ENCODE results near the gene RNF166.

RNF166 gene

DNA sequence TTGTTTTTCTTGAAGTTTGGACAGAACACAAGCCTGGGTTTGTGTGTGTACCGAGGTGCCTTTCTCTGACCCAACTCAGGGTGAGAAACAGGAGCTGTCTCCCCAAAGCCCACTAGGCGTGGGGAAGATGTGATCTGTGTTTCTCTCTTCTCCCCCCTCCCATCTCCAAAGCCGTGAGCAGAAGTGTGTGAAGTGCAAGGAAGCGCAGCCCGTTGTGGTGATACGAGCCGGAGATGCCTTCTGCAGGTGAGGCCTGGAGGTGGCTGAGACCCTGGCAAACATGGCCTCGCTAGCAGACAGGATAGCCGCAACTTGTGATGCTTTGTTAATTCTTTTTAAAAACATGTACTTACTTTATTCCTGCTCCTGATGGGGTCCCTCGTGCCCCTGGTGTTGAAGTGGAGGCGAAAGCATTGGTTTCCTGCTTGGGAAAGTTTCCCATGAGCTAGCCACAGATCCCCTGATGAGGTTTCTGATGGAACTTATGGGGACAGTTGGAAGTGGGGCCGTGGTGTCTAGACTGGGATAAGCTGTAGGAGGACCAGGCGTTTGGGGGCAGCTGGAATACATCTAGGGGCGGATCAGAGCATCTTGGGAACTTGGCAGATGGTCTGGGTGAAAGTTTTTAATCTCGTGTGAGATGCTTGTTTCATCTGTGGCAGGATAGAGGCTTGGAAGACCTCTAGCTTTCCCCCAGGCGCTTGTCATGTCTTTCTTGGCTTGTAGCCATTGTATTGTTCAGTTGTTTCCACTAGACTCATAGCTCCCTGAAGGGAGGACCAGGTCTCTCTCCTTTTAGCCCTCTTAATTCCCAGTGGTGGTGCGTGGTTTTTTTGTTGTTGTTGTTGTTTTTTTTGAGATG lies 988 bp upstream of the RNF166 start:
- DNase-seq (ENCODE audit: low read depth in 2 of 2), result no peak

DNA sequence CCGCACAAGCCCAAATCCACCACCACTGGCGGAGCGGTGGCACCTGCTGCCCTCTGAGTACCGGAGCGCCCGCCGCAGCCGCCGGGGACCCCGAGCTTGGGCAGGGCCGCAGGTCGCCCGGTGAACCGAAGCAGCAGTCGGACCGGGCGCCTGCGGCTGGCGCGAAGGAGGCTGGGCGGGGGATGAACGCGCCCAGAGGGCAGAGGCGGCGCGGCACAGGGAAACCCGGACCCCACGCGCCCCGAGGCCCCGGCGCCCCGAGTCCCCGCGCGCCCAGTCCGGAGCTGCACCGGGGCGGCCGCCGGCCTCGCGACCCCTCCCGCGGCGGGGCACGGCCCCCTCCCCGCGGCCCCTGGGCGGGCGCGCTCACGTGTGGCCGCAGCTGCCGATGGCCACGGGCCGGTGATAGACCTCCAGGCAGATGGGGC lies 393 bp downstream of the RNF166 start:
- no peak for DNase-seq (ENCODE audit: low read depth in 2 of 2)

DNA sequence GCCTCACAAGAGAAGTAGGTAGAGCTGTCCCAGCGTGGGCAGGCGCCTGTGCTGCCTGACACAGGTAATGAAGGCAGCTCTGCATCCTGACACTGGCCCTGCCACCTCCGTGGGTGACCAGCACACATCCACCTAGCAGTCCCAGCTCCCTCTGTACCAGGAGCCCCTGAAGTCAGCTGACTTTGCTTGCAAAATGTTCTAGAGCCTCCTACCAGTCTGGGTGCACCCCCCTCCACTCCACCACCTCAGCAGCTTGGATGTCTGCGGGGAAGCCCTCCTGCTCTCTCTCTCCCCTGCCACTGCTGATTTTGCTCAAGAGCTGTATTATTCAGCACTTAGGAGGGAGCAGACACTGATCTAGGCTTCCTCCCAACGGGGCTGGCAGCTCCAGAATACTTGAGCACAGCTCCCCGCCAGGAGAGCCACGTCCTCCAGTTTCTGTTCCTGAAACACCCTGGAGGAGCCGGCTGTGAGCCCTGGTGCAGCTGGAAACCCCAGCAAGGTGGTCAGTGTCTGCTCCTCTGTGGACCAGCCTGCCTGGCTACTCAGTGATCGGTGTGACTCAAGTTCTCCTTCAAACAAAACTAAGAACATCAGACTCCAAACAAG lies 1.0 kb downstream of the RNF166 start:
- DNase-seq (ENCODE audit: low read depth in 2 of 2), result no peak

DNA sequence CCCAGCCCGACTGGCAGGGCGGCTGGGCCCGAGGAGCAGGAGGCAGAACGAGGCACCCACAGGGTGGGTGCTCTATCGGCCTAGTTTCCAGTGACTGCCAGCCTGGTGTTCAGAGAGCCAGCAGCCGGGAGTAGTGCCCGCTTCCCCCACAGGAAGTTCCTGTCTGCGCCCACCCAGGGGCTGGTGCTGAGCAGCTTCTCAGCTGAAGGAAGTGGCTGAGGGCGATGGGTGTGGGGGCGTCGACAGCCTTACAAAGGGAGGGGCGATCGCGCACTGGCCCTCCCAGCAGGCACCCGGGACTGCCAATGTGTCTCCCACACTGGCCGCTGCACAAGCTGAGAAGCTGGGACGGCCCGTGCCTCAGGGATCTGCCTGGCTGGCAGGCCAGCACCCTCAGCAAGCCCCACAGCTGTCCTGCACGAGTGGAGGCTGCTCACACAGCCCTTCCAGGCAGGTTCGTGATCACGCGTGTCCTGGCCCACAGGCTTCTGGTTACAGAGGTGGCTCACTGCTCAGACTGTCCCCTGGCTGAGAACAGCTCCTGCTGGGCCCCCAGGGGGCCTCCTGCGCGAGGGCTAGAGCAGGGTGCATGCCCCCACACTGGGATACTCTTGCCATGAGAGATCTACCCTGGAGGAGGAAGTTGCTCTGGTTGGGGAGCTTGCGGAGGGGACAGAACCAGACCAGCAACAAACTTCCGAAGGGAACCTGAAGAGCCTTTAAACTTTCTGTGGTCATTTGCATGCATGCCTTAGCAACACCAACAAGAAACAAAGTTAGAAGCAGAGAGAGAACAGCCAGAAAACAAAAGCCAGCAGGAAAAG lies 2.5 kb downstream of the RNF166 start:
- no peak for DNase-seq (ENCODE audit: low read depth in 2 of 2)

DNA sequence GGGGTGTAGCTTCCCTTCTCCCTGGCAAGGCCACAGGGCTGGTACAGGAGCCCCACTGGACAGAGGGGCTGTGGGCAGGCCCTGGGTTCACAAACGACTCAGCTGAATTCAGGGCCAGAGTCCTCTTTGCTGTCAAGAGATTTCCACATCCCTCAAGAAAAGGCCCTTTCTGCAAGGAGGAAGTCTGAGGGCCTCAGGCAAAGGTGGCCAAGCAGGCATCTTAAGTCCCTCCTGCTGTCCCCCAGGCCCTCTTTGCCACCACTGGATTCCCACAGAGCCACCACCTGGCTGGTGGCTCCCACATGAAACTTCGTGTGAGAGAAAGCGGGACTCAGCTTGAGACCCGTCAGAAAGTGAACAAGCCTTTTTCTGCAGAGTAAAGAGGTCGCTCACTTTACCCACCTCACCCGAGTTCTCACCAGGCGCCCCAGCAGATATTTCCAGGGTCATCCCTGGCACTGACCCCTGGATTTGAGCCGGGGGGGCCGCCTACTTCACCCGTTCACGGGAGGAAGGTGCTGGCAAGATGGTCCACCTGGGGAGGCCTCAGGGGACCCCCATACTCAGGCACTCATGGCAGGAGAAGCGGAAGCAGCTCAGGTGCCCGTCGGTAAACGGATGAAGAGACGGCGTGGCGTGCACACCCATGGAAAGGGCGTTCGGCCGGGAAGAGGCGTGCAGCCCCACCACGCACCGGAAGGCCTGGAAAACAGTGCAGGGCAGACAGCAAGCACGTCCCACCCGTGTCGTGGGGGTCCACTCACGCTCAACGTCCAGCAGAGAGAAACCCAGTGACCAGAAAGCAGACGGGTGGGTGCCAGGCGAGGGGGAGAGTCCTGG lies 3.6 kb downstream of the RNF166 start:
- no peak for DNase-seq (ENCODE audit: low read depth in 2 of 2)

DNA sequence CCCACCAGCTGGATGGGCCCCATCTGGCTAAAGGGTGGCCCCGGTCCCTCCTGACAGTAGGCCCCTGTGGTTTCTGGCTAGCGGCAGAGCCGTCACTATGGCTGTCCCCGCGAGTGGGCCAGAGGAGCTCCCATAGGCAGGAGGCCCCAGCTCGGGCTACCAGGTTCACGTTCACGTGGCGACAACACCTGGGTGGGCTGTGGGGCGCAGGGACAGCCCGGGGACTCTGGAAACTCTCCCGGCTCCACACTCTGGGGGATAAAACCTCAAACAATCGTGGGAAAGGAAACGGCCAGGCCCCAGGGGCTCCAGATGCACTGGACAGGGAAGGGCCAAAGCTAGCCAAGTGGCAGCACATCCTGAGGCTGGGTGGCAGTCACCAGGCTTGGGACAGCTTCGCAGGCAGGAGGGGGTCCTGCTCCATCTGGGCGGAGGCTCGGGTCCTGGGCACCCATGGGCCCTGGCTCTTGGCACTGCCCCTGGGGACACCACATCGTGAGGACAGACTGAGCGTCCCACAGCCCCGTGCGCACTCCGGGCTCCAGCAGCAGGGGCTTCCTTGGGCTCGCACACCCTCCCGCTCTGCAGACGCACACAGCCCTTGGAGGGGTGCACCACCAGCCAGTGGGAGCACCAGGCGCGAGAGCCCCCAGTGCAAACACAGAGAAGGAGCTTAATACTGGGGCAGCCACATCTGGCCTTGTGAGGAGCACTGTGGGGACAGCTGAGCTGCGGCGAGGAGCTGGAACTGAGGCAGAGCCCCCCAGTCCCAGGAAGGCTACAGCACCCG lies 4.4 kb downstream of the RNF166 start:
- DNase-seq (ENCODE audit: low read depth in 2 of 2), result no peak

DNA sequence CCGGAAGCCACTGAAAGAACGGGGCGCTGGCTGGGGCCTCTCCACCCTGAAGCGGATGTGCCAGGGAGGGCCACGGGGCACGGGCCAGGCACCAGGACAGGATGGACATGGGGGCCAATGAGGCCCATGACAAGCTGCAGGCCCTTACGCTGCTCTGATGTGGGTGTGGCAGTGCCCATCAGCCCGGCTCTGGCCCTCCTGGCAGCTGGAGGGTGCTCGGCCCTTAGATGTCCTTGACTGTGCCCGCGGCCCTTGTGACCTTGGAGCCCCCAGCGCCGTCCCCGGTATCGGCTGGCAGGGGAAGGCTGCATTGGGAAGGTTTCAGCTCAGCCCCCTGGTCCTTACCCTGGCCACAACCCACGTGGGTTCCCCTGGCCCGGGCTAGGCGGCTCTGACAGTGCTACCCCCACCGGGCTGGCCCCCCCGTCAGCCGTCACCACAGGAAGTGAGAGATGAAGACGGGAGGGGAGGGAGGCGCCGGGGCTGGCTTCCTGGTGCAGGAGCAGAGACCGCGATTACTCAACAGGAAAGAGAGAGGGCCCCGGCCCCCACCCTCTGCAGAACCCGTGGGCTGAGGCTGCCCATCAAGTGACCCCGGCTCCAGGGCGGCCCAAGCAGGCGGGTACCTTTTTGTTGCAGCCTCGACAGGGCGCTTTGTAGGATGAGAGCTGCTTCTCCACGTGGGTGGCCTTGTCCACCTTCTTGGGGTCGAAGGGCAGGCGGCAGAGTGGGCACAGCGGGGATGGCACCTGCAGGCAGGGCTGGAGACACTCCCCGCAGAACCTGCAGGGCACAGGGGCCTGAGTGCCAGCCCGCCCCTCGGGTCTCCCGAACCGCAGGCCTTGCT lies 5.3 kb downstream of the RNF166 start:
- DNase-seq (ENCODE audit: low read depth in 2 of 2), result peak; percentile 30 to 32

DNA sequence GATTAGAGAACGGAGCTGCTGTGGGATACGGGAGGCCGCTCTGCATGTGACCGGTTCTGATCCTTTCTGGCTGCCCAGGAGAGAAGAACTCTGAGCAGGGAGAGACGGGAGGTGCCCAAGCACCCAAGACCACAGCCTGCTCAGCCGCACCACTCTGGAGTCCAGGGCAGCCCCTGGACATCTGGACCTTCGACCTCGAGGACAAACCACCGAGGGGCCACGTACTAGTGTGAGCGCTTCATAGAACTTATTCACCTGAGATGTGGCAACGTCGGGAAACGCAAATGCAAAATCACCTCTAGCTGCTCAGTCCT lies 5.9 kb downstream of the RNF166 start:
- no peak for DNase-seq (ENCODE audit: low read depth in 2 of 2)

DNA sequence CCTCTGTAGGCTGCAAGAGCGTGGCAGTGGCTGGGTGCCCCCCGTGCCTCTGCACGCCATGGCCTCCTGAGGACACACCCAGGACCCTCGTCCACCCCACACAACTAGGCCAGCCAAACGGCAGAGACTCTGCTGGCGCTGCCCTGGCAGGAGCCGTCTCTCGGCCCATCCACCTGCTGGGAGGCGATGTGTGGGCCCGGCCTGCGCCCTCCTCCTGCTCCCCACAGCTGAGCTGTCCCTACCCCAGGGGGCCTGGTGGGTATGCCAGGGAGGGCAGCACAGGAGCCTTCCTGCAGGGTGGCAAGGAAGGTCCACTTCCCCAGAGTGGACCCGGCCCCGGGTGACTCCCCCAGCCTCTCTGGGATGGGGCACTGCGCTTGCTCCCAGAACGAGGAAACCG lies 7.0 kb downstream of the RNF166 start:
- no peak for DNase-seq (ENCODE audit: low read depth in 2 of 2)

DNA sequence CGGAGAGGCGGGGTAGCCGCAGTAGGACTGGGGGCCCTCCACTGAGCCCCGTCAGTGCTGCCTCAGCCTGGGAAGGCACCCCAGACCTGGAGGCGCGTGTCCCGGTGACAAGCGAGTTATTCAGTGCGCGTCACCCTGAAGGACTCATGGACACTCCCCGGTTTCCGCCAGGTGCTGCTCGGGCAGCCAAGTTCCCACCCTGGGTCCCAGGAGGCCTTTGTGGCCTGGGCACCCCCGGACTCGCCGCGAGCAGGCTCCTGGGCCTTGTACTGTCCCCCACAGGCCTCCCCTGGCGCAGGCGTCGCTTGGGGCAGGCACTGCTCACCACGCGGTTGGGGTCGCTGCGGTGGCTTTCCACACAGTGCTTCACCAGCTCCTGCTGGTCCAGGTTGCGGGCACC lies 7.6 kb downstream of the RNF166 start:
- DNase-seq (ENCODE audit: low read depth in 2 of 2), result no peak

DNA sequence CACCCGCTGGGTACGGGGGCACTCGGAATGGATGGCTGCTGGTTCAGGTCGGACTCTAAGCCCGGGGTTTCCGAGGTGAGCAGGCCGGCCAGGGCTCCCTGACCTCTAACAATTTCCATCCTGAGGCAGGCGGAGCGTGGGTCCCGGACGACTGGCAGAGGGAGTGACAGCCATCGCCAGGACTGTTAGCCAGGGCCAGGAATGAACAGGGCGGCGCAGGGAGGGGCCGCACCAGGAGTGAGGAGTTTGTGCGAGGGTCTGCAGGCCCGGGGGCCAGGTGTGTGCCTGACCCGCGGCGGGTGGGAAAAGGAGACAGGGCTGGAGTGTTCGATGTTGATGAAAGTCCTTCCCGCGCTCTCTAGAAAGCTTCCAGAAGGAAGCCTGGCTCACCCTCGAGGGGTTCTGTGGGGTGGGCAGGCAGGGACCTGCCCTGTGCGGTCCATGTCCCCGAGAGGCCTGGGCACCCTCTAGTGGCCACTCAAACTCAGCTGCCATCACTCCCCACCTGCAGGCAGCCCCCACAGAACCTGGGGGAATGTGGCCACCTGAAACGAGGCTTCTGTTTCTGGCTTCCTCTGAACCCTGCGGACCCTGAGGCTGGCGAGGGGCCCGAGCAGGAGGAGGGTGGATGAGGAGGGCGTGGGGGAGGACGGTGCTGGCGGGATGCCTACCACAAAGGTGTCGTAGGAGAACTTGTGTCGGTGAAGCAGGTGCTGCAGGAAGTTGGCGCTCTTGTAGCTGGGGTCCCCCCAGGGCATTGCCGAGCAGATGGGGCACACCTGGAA lies 8.2 kb downstream of the RNF166 start:
- DNase-seq (ENCODE audit: low read depth in 2 of 2), result no peak

DNA sequence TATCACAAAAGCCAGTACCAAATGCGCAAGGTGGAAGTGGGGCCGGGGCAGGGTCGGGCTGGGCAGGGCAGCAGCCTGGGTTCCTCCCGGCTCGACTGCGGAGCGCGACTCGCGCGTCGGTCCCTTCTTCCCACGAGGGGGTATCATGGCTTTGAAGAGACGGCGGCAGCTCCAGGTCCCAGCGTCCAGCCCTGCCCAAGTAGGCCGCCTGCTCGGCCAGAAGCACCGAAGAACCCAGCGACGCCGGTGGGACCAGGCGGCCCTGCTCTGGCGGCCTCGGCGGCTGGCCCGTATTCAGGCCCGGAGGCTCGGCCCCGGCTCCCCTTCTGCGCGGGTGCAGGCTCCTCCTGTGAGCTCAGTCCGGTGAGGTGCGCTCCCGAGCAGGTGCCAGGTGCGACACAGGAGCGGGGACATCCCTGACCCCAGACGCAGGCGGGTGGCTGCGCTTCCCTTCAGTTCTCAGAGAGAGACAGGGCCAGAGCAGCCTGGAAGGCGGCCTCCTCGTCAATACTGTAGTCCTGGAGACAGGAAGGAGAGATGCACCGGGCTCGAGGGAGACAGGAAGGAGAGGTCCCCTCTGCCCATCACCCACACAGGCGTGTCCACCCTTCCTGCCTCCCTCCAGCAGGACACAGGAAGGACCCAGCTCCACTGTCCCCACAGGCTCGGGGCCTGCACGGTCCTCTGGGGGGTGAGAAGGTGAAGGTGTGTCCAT lies 8.9 kb downstream of the RNF166 start:
- no peak for DNase-seq (ENCODE audit: low read depth in 2 of 2)

DNA sequence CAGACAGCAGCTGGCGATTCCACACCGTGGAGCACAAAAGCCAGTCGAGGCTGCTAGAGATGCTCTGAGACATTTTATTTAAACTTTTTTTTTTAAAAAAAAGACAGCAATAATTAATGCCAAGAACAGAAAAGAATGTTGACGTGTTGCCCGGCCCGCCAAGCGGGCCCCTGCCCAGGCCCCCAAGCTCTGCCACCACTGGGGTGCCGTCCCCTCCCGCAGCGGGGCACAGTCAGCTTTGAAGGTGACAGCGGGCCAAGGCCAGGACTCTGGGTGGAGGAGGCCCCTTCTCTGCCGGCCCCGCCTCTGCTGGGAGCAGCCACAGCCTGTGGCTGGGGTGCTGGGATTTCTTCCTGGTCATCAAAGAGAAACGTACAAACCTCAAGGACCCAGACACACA lies 9.8 kb downstream of the RNF166 start:
- DNase-seq (ENCODE audit: low read depth in 2 of 2), result no peak

DNA sequence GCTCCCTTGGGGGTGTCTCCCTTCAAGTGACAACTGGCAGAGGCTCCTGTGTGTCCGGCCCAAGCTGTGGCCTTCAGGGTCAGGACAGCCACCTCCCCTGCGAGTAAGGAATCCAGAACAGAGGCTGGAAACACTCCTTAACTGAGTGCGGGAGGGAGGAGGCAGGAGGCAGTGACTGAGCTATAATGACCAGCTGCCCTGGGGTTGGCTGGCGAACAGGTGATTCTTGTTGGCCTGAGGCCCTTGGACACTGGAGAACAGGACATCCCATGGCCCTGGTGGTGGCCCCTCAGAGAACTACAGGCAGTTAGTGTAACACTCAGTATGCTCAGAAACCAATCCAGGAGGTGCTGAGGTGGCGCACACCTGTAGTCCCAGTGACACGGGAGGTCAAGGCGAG lies 10.5 kb downstream of the RNF166 start:
- no peak for DNase-seq (ENCODE audit: low read depth in 2 of 2)

DNA sequence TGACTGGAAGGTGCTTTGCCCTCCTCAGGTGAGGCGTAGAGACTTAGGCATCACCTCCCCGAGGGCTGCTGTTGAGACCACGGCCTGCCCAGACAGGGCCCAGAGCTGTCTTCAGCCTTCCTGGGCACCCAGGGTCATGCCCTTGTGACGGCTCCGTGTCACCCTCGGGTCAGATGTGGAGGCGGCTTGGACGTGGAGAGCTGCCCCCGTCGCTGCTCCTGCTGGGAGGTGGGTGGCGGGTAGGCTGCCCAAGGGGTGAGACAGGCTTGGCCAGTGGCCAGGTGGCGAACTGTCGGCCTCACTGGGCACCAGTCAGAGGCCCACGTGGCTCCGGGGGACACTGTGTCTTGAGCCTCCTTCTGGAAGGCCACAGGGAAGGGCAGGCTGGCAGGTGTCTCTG lies 11.0 kb downstream of the RNF166 start:
- no peak for DNase-seq (ENCODE audit: low read depth in 2 of 2)

DNA sequence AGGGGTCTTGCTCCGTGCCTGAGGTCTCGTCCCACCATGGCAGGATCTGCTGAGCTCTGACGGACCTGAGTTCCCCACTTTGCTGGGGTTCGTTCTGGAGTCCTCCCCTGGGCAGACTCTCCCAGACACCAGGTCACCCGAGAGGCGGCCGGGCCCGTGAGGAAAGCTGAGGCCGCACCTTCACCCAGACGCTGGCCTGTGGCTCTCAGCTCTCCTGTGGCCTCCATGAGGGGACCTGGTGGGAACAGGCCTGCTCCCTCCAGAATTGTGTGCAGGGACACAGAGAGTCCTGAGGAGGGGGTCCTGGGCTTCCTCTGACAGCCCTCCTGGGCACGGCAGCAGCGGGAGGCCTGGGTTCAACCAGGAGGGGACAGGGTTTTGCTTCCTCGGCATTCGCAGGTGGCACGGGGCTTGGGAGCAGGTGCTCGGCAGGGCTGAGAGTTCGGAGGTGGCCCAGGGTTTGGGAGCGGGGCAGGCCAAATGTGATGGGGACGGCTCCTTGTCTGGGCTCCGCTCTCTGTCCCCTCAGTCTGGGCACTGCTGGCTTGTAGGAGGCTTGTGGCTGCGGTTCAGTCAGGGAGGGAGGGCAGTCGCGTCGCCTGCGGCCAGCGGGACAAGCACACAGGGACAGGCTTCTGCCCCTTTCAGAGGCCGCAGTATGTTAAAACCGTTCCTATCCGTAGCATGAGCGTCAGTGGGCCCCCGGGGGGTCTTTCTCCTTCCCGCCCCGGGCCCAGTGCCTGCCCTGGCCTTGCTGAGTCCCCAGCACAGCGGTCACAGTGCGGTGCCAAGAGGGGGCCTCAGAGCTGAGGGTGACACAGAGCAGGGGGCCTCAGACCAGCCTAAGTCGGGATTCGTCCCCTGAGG lies 11.8 kb downstream of the RNF166 start:
- no peak for DNase-seq (ENCODE audit: low read depth in 2 of 2)

DNA sequence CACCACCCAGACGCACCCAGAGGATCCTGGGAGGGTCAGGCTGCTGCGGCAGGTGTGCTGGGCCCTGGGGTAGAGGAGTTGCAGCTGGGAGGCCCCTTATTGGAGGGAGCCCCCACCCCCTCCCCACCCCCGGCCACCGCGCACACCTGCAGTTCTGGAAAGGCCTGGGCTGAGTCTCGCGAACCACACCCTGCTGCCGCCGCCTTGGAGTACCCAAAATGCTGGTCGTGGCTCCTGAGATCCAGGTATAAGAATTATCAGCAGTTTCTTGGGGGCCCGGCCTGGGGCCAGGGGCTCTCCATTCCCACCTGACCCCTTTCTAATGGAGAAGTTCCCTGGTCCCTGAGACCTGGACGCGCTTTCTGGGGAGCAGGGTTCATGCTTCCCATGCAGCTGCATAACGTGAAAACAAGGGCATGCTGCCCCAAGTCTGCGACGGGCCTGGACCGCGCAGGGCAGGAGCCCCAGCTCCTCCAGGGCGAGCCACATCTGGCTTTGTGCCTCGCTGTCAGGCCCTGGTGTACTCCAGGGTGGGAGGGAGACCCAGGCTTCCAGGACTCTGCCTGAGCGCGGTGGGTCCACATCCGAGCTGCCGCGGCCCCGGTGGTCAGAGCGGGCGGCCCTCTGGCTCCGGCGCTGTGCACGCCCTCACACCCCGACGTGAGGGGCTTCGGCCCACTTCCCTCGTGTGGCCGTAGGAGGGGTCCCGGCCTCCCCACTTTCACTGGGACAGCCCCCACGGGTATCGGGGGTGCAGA lies 12.6 kb downstream of the RNF166 start:
- no peak for DNase-seq (ENCODE audit: low read depth in 2 of 2)

Data from fibroblast of skin of left biceps (primary cell).